Measurements from ENCODE around the gene ADAM22.

The ADAM22 gene

GRCh38 chr7:88083883-88084282, 149.8 kb downstream of the ADAM22 start:
- Histone ChIP-seq H3K36me3 (no peaks in the 10 kb centered on the region), H3K9me3 (no peaks in the 10 kb centered on the region), H3K4me1 (no peaks in the 10 kb centered on the region), H3K27me3 (no peaks in the 10 kb centered on the region), H3K4me3 (ENCODE audit: low read depth, low read length) (no peak overlapping the region)
- no peak for TF ChIP-seq CTCF (IDR thresholded peaks at IDR 0.05; ENCODE audit: low read depth, low read length)
- no peak for DNase-seq

- Histone ChIP-seq H3K4me1 (no peaks in the 10 kb centered on the region), H3K36me3 (no peaks in the 10 kb centered on the region), H3K4me3 (ENCODE audit: low read depth, low read length) (no peak overlapping the region), H3K27me3 (no peaks in the 10 kb centered on the region), H3K9me3 (no peaks in the 10 kb centered on the region)
- no peak for TF ChIP-seq CTCF (IDR thresholded peaks at IDR 0.05; ENCODE audit: low read depth, low read length)
- DNase-seq, result no peak
Measured at GRCh38 chr7:88089561-88089960, 155.5 kb downstream of the ADAM22 start.

GRCh38 chr7:88090240-88090639, 156.2 kb downstream of the ADAM22 start:
- H3K27me3 ChIP-seq, result no peaks in the 10 kb centered on the region
- no peaks in the 10 kb centered on the region for H3K36me3 ChIP-seq
- H3K4me1 ChIP-seq, result no peaks in the 10 kb centered on the region
- no peak overlapping the region for H3K4me3 ChIP-seq (ENCODE audit: low read depth, low read length)
- TF ChIP-seq CTCF (IDR thresholded peaks at IDR 0.05; ENCODE audit: low read depth, low read length), result no peak
- no peaks in the 10 kb centered on the region for H3K9me3 ChIP-seq
- DNase-seq, result no peak

GRCh38 chr7:88090671-88091070, 156.6 kb downstream of the ADAM22 start:
- DNase-seq, result no peak
- no peaks in the 10 kb centered on the region for H3K27me3 ChIP-seq
- H3K36me3 ChIP-seq, result no peaks in the 10 kb centered on the region
- H3K4me1 ChIP-seq, result no peaks in the 10 kb centered on the region
- TF ChIP-seq CTCF (IDR thresholded peaks at IDR 0.05; ENCODE audit: low read depth, low read length), result no peak
- H3K4me3 ChIP-seq (ENCODE audit: low read depth, low read length), result no peak overlapping the region
- H3K9me3 ChIP-seq, result no peaks in the 10 kb centered on the region

- DNase-seq, result no peak
- H3K4me1 ChIP-seq, result no peaks in the 10 kb centered on the region
Measured at GRCh38 chr7:88091988-88092675, 158.1 kb downstream of the ADAM22 start.

More at GRCh38 chr7:88091988-88092675, 158.1 kb downstream of the ADAM22 start:
- H3K9me3 ChIP-seq, result no peaks in the 10 kb centered on the region
- H3K4me3 ChIP-seq (ENCODE audit: low read depth, low read length), result no peak overlapping the region
- no peak for TF ChIP-seq CTCF (IDR thresholded peaks at IDR 0.05; ENCODE audit: low read depth, low read length)
- H3K27me3 ChIP-seq, result no peaks in the 10 kb centered on the region
- H3K36me3 ChIP-seq, result no peaks in the 10 kb centered on the region

All from BE2C (cell line).